ENCODE results near the gene PSMB3.

DNA sequence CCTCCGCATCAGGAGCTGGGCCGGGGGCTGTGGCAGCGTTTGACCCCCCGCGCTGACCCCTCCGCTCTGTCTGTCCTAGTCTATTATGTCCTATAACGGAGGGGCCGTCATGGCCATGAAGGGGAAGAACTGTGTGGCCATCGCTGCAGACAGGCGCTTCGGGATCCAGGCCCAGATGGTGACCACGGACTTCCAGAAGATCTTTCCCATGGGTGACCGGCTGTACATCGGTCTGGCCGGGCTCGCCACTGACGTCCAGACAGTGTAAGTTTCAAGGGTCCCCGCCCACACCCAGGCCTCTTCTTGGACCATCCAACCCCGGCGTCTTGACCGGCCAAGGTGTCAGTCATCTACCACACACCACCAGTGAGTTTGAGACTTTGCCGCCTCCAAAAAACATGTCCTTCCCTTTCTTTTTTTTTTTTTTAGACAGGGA lies 548 bp downstream of the PSMB3 start:
- TF ChIP-seq, protein P1, sequence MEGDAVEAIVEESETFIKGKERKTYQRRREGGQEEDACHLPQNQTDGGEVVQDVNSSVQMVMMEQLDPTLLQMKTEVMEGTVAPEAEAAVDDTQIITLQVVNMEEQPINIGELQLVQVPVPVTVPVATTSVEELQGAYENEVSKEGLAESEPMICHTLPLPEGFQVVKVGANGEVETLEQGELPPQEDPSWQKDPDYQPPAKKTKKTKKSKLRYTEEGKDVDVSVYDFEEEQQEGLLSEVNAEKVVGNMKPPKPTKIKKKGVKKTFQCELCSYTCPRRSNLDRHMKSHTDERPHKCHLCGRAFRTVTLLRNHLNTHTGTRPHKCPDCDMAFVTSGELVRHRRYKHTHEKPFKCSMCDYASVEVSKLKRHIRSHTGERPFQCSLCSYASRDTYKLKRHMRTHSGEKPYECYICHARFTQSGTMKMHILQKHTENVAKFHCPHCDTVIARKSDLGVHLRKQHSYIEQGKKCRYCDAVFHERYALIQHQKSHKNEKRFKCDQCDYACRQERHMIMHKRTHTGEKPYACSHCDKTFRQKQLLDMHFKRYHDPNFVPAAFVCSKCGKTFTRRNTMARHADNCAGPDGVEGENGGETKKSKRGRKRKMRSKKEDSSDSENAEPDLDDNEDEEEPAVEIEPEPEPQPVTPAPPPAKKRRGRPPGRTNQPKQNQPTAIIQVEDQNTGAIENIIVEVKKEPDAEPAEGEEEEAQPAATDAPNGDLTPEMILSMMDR (IDR thresholded peaks at IDR 0.05 in 8 of 11, conservative IDR thresholded peaks at IDR 0.05 in 3 of 11): no peak
- TF ChIP-seq POLR2A (IDR thresholded peaks at IDR 0.05) (no peak), POLR2AphosphoS5 (IDR thresholded peaks at IDR 0.05) (no peak)

All from spleen (tissue), 7 donors.